ENCODE results near the gene FBXL7. TPM values are rescaled to one million over a fixed set of nuclear protein-coding genes. Genes with fewer than 3 reads are reported as not detected.

The FBXL7 gene
- polyA plus RNA-seq, 1 donor from 2014 or later = 0.24 TPM

- no peaks in the 10 kb centered on the region for H4K20me1 ChIP-seq (ENCODE audit: insufficient read depth)
- no peak overlapping the region for H3K4me3 ChIP-seq (ENCODE audit: low read length)
- H3K79me2 ChIP-seq (replicated peaks; ENCODE audit: insufficient read depth, low read length) = peaks cover 9% of the 10 kb centered on the region
- H3K27ac ChIP-seq (ENCODE audit: low read length) = no peak overlapping the region
- no peaks in the 10 kb centered on the region for H3K9me2 ChIP-seq (ENCODE audit: insufficient read depth, low read length)
- H3F3A ChIP-seq (ENCODE audit: insufficient read depth, low read length, poor library complexity, severe bottlenecking) = no peaks in the 10 kb centered on the region
- H3K9me3 ChIP-seq (ENCODE audit: low read length) = peaks cover 13% of the 10 kb centered on the region
- no peaks in the 10 kb centered on the region for H3K27me3 ChIP-seq (ENCODE audit: insufficient read depth, low read depth, low read length)
- no peak overlapping the region for H3K4me2 ChIP-seq (ENCODE audit: low read length)
- H3K9ac ChIP-seq (ENCODE audit: low read length) = no peak overlapping the region
- H2AFZ ChIP-seq (ENCODE audit: low read depth, low read length) = no peak overlapping the region
- H3K36me3 ChIP-seq (ENCODE audit: insufficient read depth, low read length) = no peaks in the 10 kb centered on the region
- TF ChIP-seq RAD21 (conservative IDR thresholded peaks at IDR 0.05) (no peak), EZH2 (IDR thresholded peaks at IDR 0.05; ENCODE audit: borderline replicate concordance, insufficient read depth, low read length, poor library complexity, severe bottlenecking) (no peak), TAF1 (IDR thresholded peaks at IDR 0.05; ENCODE audit: low read depth) (no peak), CTCF (IDR thresholded peaks at IDR 0.05; ENCODE audit: poor library complexity, severe bottlenecking) (no peak), SMC3 (conservative IDR thresholded peaks at IDR 0.05; ENCODE audit: poor library complexity) (no peak), POLR2AphosphoS5 (IDR thresholded peaks at IDR 0.05) (no peak), EP300 (conservative IDR thresholded peaks at IDR 0.05; ENCODE audit: poor library complexity, severe bottlenecking) (no peak), MXI1 (conservative IDR thresholded peaks at IDR 0.05; ENCODE audit: poor library complexity, severe bottlenecking) (no peak)
- TF ChIP-seq, protein P1, sequence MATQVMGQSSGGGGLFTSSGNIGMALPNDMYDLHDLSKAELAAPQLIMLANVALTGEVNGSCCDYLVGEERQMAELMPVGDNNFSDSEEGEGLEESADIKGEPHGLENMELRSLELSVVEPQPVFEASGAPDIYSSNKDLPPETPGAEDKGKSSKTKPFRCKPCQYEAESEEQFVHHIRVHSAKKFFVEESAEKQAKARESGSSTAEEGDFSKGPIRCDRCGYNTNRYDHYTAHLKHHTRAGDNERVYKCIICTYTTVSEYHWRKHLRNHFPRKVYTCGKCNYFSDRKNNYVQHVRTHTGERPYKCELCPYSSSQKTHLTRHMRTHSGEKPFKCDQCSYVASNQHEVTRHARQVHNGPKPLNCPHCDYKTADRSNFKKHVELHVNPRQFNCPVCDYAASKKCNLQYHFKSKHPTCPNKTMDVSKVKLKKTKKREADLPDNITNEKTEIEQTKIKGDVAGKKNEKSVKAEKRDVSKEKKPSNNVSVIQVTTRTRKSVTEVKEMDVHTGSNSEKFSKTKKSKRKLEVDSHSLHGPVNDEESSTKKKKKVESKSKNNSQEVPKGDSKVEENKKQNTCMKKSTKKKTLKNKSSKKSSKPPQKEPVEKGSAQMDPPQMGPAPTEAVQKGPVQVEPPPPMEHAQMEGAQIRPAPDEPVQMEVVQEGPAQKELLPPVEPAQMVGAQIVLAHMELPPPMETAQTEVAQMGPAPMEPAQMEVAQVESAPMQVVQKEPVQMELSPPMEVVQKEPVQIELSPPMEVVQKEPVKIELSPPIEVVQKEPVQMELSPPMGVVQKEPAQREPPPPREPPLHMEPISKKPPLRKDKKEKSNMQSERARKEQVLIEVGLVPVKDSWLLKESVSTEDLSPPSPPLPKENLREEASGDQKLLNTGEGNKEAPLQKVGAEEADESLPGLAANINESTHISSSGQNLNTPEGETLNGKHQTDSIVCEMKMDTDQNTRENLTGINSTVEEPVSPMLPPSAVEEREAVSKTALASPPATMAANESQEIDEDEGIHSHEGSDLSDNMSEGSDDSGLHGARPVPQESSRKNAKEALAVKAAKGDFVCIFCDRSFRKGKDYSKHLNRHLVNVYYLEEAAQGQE (IDR thresholded peaks at IDR 0.05; ENCODE audit: borderline replicate concordance) = no peak
Measured at GRCh38 chr5:15664961-15665360, 165.0 kb downstream of the FBXL7 start.

GRCh38 chr5:15669826-15670225, 169.8 kb downstream of the FBXL7 start:
- H3K27ac ChIP-seq (ENCODE audit: low read length) = no peak overlapping the region
- no peak overlapping the region for H2AFZ ChIP-seq (ENCODE audit: low read depth, low read length)
- TF ChIP-seq, protein P1 (IDR thresholded peaks at IDR 0.05; ENCODE audit: borderline replicate concordance) = no peak
- TF ChIP-seq MXI1 (conservative IDR thresholded peaks at IDR 0.05; ENCODE audit: poor library complexity, severe bottlenecking) (no peak), EP300 (conservative IDR thresholded peaks at IDR 0.05; ENCODE audit: poor library complexity, severe bottlenecking) (no peak), EZH2 (IDR thresholded peaks at IDR 0.05; ENCODE audit: borderline replicate concordance, insufficient read depth, low read length, poor library complexity, severe bottlenecking) (no peak), SMC3 (conservative IDR thresholded peaks at IDR 0.05; ENCODE audit: poor library complexity) (no peak), CTCF (IDR thresholded peaks at IDR 0.05; ENCODE audit: poor library complexity, severe bottlenecking) (no peak), POLR2AphosphoS5 (IDR thresholded peaks at IDR 0.05) (no peak), RAD21 (conservative IDR thresholded peaks at IDR 0.05) (no peak), TAF1 (IDR thresholded peaks at IDR 0.05; ENCODE audit: low read depth) (no peak)
- H3K9me2 ChIP-seq (ENCODE audit: insufficient read depth, low read length) = no peaks in the 10 kb centered on the region
- no peaks in the 10 kb centered on the region for H3K36me3 ChIP-seq (ENCODE audit: insufficient read depth, low read length)
- H3K9me3 ChIP-seq (ENCODE audit: low read length) = no peaks in the 10 kb centered on the region
- no peak overlapping the region for H3K9ac ChIP-seq (ENCODE audit: low read length)
- H3K4me3 ChIP-seq (ENCODE audit: low read length) = no peak overlapping the region
- H3K79me2 ChIP-seq (replicated peaks; ENCODE audit: insufficient read depth, low read length) = peaks cover 9% of the 10 kb centered on the region
- H4K20me1 ChIP-seq (ENCODE audit: insufficient read depth) = no peaks in the 10 kb centered on the region
- H3F3A ChIP-seq (ENCODE audit: insufficient read depth, low read length, poor library complexity, severe bottlenecking) = no peaks in the 10 kb centered on the region
- no peaks in the 10 kb centered on the region for H3K27me3 ChIP-seq (ENCODE audit: insufficient read depth, low read depth, low read length)
- H3K4me2 ChIP-seq (ENCODE audit: low read length) = no peak overlapping the region
